Loucy (cell line): Measurements from ENCODE around the gene MSH2.

Experiments used
- H2AFZ ChIP-seq: fragments of 200-600 bp; sonication (generic); 2 replicates; pipeline ENCODE4 v1.6.0; 2016; ENCODE audit warnings: antibody characterized with exemption, mild to moderate bottlenecking, low read length, moderate library complexity
- H3F3A ChIP-seq: fragments of 200-600 bp; 2 replicates; pipeline ENCODE4 v1.6.0; 2016; ENCODE audit warnings: antibody characterized with exemption, low read depth, mild to moderate bottlenecking
- H3K27me3 ChIP-seq: fragments of 200-600 bp; sonication (generic); 2 replicates; pipeline ENCODE4 v1.6.1; 2014; ENCODE audit warnings: low read length, mild to moderate bottlenecking; ENCODE audit not compliant: insufficient read depth, poor library complexity, severe bottlenecking
- H3K36me3 ChIP-seq: fragments of 200-600 bp; sonication (generic); 2 replicates; pipeline ENCODE4 v1.6.1; 2016; ENCODE audit warnings: low read length; ENCODE audit not compliant: insufficient read depth
- H3K4me1 ChIP-seq: fragments of 200-600 bp; sonication (generic); 2 replicates; pipeline ENCODE4 v1.5.1; 2014; ENCODE audit warnings: low read length, mild to moderate bottlenecking; ENCODE audit not compliant: insufficient read depth, poor library complexity, severe bottlenecking
- H3K4me2 ChIP-seq: fragments of 200-600 bp; sonication (generic); 2 replicates; pipeline ENCODE4 v1.6.0; 2014; ENCODE audit warnings: antibody characterized with exemption, low read length, low read depth, mild to moderate bottlenecking; ENCODE audit not compliant: poor library complexity, severe bottlenecking
- H3K4me3 ChIP-seq: fragments of 200-600 bp; sonication (generic); 2 replicates; pipeline ENCODE4 v1.5.1; 2014; ENCODE audit warnings: low read length, mild to moderate bottlenecking, mixed read lengths; ENCODE audit not compliant: poor library complexity, severe bottlenecking
- H3K79me2 ChIP-seq: fragments of 200-600 bp; sonication (generic); 2 replicates; pipeline ENCODE4 v1.6.1; 2014; ENCODE audit warnings: low read length; ENCODE audit not compliant: insufficient read depth
- H3K9ac ChIP-seq: fragments of 200-600 bp; sonication (generic); 2 replicates; pipeline ENCODE4 v1.6.0; 2014; ENCODE audit warnings: mild to moderate bottlenecking, low read depth, low read length, moderate library complexity; ENCODE audit not compliant: poor library complexity, severe bottlenecking
- H3K9me2 ChIP-seq: fragments of 200-600 bp; sonication (generic); replicated peaks from 2 replicates; pipeline ENCODE4 v1.6.1; 2016; ENCODE audit warnings: low read depth, low read length, mixed read lengths
- H3K9me3 ChIP-seq: fragments of 200-600 bp; sonication (generic); 2 replicates; pipeline ENCODE4 v1.6.1; 2014; ENCODE audit warnings: mild to moderate bottlenecking, antibody characterized with exemption, low read length, low read depth; ENCODE audit not compliant: insufficient read depth
- H4K20me1 ChIP-seq: fragments of 200-600 bp; sonication (generic); 2 replicates; pipeline ENCODE4 v1.6.0; 2014; ENCODE audit warnings: antibody characterized with exemption, low read length, mild to moderate bottlenecking; ENCODE audit not compliant: insufficient read depth, poor library complexity, severe bottlenecking
- EZH2phosphoT487 ChIP-seq: fragments of 200-600 bp; IDR thresholded peaks from 2 replicates; pipeline ENCODE4 v1.6.1; 2018; ENCODE audit warnings: antibody characterized with exemption, mild to moderate bottlenecking, moderate library complexity, borderline replicate concordance
- TF ChIP-seq, protein P1 (sequence below): fragments of 200-600 bp; sonication (generic); conservative IDR thresholded peaks from 2 replicates; pipeline ENCODE4 v1.5.1; 2014; ENCODE audit warnings: mild to moderate bottlenecking, antibody characterized with exemption, low read length

The MSH2 gene

GRCh38 chr2:47504174-47504810 is 101.3 kb downstream of the MSH2 start:
- H3K4me2 ChIP-seq: peak overlapping the region; percentile 3
- H3F3A ChIP-seq: peaks cover 12% of the 10 kb centered on the region; the same call in 1 of the 2 replicates
- H3K36me3 ChIP-seq: no peaks in the 10 kb centered on the region; the same call in 1 of the 2 replicates
- H3K9me2 ChIP-seq: no peaks in the 10 kb centered on the region
- H3K4me3 ChIP-seq: no peak overlapping the region
- H3K27me3 ChIP-seq: no peaks in the 10 kb centered on the region
- no peaks in the 10 kb centered on the region for H4K20me1 ChIP-seq
- TF ChIP-seq EZH2phosphoT487: no peak
- TF ChIP-seq, protein P1, sequence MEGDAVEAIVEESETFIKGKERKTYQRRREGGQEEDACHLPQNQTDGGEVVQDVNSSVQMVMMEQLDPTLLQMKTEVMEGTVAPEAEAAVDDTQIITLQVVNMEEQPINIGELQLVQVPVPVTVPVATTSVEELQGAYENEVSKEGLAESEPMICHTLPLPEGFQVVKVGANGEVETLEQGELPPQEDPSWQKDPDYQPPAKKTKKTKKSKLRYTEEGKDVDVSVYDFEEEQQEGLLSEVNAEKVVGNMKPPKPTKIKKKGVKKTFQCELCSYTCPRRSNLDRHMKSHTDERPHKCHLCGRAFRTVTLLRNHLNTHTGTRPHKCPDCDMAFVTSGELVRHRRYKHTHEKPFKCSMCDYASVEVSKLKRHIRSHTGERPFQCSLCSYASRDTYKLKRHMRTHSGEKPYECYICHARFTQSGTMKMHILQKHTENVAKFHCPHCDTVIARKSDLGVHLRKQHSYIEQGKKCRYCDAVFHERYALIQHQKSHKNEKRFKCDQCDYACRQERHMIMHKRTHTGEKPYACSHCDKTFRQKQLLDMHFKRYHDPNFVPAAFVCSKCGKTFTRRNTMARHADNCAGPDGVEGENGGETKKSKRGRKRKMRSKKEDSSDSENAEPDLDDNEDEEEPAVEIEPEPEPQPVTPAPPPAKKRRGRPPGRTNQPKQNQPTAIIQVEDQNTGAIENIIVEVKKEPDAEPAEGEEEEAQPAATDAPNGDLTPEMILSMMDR: no peak
- H2AFZ ChIP-seq: no peak overlapping the region
- peaks cover 52% of the 10 kb centered on the region for H3K4me1 ChIP-seq
- no peak overlapping the region for H3K9ac ChIP-seq
- no peaks in the 10 kb centered on the region for H3K79me2 ChIP-seq
- peaks cover 19% of the 10 kb centered on the region for H3K9me3 ChIP-seq

GRCh38 chr2:47506024-47506423 is 103.1 kb downstream of the MSH2 start:
- Histone ChIP-seq H3K9me2 (no peaks in the 10 kb centered on the region), H3K4me3 (no peak overlapping the region), H3K79me2 (no peaks in the 10 kb centered on the region), H2AFZ (no peak overlapping the region), H3K9ac (no peak overlapping the region), H3K27me3 (no peaks in the 10 kb centered on the region), H3K4me1 (peaks cover 65% of the 10 kb centered on the region), H3F3A (peaks cover 12% of the 10 kb centered on the region; the same call in 1 of the 2 replicates), H3K4me2 (no peak overlapping the region), H4K20me1 (no peaks in the 10 kb centered on the region), H3K36me3 (no peaks in the 10 kb centered on the region), H3K9me3 (peaks cover 8% of the 10 kb centered on the region; the same call in 1 of the 2 replicates)
- TF ChIP-seq EZH2phosphoT487: no peak

- no peak overlapping the region for H3K9ac ChIP-seq
- H3K36me3 ChIP-seq: no peaks in the 10 kb centered on the region
- TF ChIP-seq, protein P1: no peak
- no peak for TF ChIP-seq EZH2phosphoT487
- H3K9me3 ChIP-seq: peaks cover 8% of the 10 kb centered on the region; the same call in 1 of the 2 replicates
- no peak overlapping the region for H3K4me2 ChIP-seq
- no peaks in the 10 kb centered on the region for H3K79me2 ChIP-seq
- no peaks in the 10 kb centered on the region for H3K27me3 ChIP-seq
- H3F3A ChIP-seq: peaks cover 12% of the 10 kb centered on the region; the same call in 1 of the 2 replicates
- no peaks in the 10 kb centered on the region for H3K9me2 ChIP-seq
- peaks cover 61% of the 10 kb centered on the region for H3K4me1 ChIP-seq
- H2AFZ ChIP-seq: no peak overlapping the region
- no peaks in the 10 kb centered on the region for H4K20me1 ChIP-seq
- no peak overlapping the region for H3K4me3 ChIP-seq
These were observed 103.5 kb downstream of the MSH2 start for GRCh38 chr2:47506436-47506835.

GRCh38 chr2:47508080-47508479 is 105.1 kb downstream of the MSH2 start:
- no peak overlapping the region for H3K9ac ChIP-seq
- TF ChIP-seq, protein P1: no peak
- no peak for TF ChIP-seq EZH2phosphoT487
- no peak overlapping the region for H3K4me3 ChIP-seq
- no peaks in the 10 kb centered on the region for H3K27me3 ChIP-seq
- peaks cover 5% of the 10 kb centered on the region; the same call in 1 of the 2 replicates for H3F3A ChIP-seq
- H3K4me2 ChIP-seq: peak overlapping the region; percentile 60
- no peaks in the 10 kb centered on the region for H4K20me1 ChIP-seq
- peaks cover 53% of the 10 kb centered on the region for H3K4me1 ChIP-seq
- no peaks in the 10 kb centered on the region for H3K36me3 ChIP-seq
- no peaks in the 10 kb centered on the region for H3K79me2 ChIP-seq
- no peak overlapping the region for H2AFZ ChIP-seq
- H3K9me2 ChIP-seq: no peaks in the 10 kb centered on the region
- H3K9me3 ChIP-seq: peaks cover 8% of the 10 kb centered on the region; the same call in 1 of the 2 replicates
